Fibroblast of skin of left quadriceps (primary cell): ENCODE measurements around the gene DUSP18.
"Not testable (repeated sequence)": the region's sequence is repeated elsewhere in the genome, so short reads cannot be mapped to it uniquely, and the experiment has no call there.

Experiments used
- DNase-seq, 2 experiments: peaks; one replicate each; pipeline ENCODE4 v3.0.0-alpha.2; 2013; ENCODE audit warnings: low read depth in 2 of 2

DUSP18 gene

DNA sequence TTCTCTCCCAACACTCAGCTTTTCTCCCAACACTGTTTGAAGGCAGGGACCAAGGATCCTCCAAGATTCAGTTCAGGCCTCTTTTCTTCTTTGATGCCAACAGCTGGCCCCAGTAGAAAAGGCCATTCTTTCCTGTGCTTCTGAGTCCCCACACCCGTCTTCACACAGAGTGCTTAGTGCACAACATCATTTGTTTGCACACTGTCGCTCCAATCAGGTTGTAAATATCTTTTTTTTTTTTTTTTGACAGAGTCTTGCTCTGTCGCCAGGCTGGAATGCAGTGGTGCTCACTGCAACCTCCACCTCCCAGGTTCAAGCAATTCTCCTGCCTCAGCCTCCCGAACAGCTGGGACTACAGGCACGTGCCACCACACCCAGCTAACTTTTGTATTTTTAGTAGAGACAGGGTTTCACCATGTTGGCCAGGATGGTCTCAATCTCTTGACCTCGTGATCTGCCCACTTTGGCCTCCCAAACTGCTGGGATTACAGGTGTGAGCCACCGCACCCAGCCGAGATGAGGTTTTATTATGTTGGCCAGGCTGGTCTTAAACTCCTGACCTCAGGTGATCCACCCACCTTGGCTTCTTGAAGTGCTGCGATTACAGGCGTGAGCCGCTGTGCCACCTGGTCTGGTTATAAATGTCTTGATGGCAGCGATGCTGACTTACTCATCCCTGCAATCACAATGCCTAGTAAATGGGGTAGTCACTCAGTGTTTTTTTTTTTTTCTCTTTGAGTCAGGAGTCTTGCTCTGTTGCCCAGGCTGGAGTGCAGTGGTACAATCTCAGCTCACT is 12.4 kb upstream of the DUSP18 start:
- not testable (repeated sequence) for DNase-seq

- not testable (repeated sequence) for DNase-seq
Measured at GRCh38 chr22:30676565-30676964, 8.9 kb upstream of the DUSP18 start.

GRCh38 chr22:30675436-30675835 is 7.8 kb upstream of the DUSP18 start:
- DNase-seq, result no peak

GRCh38 chr22:30674482-30674881 is 6.8 kb upstream of the DUSP18 start:
- no peak for DNase-seq

DNA sequence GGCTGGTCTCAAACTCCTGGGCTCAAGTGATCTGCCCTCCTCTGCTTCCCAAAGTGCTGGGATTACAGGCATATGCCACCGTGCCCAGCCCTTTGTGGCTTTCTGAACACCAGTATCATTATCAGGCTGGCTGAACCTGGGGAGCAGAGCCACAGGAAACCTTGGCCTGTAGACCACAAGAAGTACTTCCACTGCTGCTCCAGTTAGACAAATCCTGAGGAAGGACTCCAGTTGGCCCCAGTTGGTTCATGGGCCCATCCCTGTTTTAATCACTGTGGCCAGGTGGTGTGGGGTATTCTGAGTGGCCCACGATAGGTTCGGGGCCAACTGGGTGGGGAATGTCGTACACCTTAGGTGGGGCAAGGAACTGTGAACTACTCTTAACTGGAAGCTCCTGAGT is 5.5 kb upstream of the DUSP18 start:
- no peak for DNase-seq

- DNase-seq, result no peak
Measured at GRCh38 chr22:30671071-30671470, 3.4 kb upstream of the DUSP18 start.

DNA sequence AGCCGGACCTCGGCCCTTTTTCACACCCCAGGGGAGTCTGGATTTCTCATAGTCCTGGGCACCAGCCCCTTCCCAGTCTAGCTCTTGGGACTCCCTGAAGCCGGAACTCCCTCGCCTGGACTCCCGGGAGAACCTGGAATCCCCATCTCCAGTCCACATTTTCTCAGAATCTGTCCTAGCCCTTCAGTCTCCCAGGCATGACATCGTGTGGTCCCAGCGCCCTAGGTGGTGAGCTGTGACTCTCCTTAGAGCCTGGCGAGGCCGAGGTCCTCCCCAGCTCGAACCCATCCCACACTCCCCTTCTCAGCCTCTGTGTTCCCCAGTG is 673 bp upstream of the DUSP18 start:
- no peak for DNase-seq

- DNase-seq, result no peak
Measured at GRCh38 chr22:30667107-30667493, 575 bp downstream of the DUSP18 start.

GRCh38 chr22:30665786-30666185 is 1.9 kb downstream of the DUSP18 start:
- no peak for DNase-seq

DNA sequence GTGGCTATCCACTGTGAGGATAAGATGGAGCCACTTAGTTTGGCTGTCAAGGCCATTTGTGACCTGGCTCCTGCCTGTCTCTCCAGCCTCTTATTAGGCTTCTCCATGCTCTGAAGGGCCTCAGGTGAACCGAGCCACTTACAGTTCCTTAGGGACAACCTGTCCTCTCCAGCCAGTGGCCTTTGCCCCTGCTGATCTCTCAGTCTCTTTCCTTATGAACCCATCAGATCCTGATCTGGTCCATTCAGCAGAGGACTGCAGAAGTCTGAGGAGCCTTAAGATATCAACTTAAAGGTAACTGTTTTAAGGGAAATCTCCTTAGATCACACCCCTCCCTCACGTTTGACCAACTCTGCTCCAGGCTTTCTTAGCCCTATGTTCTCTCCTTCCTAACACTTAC is 2.4 kb downstream of the DUSP18 start:
- no peak for DNase-seq

GRCh38 chr22:30664798-30665197 is 2.9 kb downstream of the DUSP18 start:
- no peak for DNase-seq

GRCh38 chr22:30662040-30662439 is 5.6 kb downstream of the DUSP18 start:
- DNase-seq, result no peak

DNA sequence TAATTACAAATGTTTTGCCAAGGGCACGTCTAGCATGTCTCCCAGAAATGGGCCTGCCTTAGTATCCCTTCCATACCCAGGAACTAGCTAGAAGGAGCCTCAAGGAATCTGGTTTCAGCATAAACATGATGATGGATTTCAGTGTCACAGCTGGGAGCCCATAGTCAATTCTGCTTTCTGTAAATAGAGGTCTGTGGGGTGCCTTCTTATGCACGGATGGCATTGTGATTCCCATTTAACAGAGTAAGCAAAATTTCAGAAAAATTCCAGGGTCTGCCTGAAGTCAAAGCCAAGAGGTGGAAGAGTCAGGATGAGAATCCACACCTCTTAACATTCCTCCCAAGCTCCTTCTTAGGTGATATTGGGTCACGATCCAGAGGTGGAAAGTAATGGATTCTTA is 12.1 kb downstream of the DUSP18 start:
- DNase-seq, result no peak

DNA sequence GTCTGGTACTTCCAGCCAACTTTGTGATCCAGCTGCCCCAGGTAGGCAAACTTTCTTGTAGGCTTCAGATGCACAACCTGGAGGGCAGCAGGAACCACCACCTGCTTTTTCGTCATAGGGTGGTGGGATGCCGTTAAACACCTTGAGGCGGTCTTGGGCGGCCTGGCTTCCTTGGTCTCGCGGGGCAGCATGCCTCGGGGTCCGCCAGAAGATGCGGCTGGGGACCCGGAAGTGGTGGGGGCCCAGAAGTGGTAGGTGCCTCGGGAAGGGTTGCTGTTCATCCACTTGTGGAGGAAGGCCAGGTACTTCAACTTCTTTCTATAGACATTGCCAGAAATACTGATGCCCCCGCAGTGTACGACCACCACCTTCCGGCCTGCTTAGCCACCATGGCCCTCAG is 13.3 kb downstream of the DUSP18 start:
- no peak for DNase-seq

DNA sequence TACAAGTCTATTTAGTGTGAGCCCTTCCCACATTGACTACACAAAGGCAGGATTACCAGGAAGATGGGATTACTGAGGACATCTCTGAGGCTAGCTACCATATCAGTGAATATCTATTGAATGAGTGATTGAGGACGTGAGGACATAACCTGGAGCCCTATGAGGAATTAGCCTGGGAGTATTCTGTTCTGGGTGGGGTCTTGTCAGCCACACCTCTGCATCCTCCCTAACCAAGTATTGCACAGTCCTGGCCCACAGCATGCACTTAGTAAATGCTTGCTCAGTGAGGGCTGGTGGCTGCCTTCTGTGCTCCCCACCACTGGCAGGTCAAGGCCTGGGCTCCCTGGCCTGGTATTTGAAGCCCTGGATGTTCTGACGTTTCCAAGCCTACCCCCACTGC is 14.8 kb downstream of the DUSP18 start:
- no peak for DNase-seq

DNA sequence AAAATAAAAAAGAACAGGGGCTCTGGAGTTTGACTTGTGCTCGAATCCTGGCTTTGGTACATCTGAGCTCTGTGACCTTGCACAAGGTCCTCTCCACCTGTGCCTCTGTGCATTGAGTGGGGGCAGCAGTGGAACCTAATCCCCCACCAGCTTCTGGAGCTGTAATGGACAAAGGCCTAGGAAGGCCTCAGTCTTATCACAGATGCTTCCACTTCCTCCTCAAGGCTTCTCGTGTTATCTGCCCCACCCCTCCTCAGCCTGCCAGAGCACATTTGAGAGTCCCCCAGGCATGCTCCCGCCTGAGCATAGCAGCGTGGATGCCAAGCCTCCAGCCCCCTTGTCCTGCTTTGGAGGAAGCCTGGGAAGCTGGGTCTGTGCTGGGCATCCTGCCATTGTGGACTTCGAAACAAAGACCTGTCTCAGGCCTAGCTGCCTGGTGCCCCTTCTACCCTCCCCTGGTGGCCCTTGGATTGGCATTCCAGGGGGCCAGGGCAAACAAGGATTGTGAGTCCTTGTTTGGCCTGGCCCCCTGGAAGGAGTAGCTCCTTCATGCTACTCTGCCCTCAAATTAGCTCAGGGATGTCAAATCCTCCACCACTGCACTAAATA is 17.1 kb downstream of the DUSP18 start:
- DNase-seq, result no peak

GRCh38 chr22:30649430-30650007 is 18.2 kb downstream of the DUSP18 start:
- peak in 1 of 2 experiments; percentile 11 for DNase-seq

DNA sequence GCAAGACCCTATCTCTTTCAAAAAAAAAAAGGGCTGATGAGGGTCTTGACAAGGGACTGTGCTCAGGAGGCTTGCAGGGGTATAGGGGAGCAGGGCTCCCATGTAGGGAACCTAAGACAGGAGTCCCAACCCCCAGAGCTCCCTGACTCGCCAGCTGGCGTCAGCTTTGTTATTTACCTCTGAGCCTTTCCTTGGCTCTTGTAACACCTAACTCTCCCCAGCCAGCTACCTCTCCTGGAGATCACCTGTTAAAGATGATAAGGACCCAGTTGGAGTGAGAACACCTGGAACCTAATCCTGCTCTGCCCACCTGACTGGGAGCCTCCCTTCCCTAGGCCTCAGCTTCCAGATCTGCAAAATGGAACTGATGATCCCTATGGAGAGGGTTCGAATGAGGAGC is 18.9 kb downstream of the DUSP18 start:
- no peak for DNase-seq

GRCh38 chr22:30647536-30647935 is 20.1 kb downstream of the DUSP18 start:
- no peak for DNase-seq

GRCh38 chr22:30646518-30647160 is 21.0 kb downstream of the DUSP18 start:
- DNase-seq, result no peak

GRCh38 chr22:30643055-30643875 is 24.4 kb downstream of the DUSP18 start:
- DNase-seq, result no peak

DNA sequence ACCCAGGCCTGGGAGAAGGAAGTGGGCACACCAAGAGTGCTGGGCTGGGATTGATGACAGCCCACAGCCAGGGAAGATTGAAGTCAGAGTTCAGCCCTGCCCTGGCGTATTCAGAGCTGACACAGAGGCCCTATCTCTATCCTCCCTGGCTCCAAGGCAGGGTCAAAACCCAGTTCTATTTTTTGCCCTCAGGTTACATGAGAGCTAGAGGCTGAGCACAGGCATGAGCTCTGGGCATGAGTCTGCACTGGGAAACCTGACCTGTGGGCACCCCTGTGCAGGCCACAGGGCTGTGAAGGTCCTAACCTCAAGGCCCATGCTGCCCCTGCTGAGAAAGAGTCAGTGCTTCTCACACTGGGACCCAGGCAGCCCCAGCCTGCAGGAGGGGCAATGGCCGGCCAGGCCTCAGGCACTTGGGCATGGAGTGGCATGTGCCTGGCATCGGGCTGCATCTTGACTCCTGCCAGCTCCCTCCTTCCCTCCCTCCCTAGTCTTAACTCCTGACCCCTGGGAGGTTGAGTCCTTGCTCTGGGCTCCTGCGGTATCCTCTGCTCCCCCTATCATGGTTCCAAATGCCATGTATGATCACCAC is 26.7 kb downstream of the DUSP18 start:
- no peak for DNase-seq
